Upper lobe of right lung (tissue), 1 donor: ENCODE results near the gene CCAR1. TPM values are rescaled to one million over a fixed set of nuclear protein-coding genes. Genes with fewer than 3 reads are reported as not detected.
"Not testable (repeated sequence)": the region's sequence is repeated elsewhere in the genome, so short reads cannot be mapped to it uniquely, and the experiment has no call there.

ENCODE experiments used
- ATAC-seq: fragments of 200-7000 bp; cut with Tn5 transposase; one replicate; pipeline ENCODE4 v1.9.1; 2020; ENCODE audit warnings: mild to moderate bottlenecking, moderate library complexity
- DNase-seq: peaks from one replicate; pipeline ENCODE4 v3.0.0-alpha.2; 2020
- H3K27ac ChIP-seq: fragments of 200-600 bp; one replicate; pipeline ENCODE4 v1.8.0; 2022
- H3K27me3 ChIP-seq: fragments of 200-600 bp; one replicate; pipeline ENCODE4 v1.8.0; 2022; ENCODE audit warnings: mild to moderate bottlenecking
- H3K36me3 ChIP-seq: fragments of 200-600 bp; one replicate; pipeline ENCODE4 v1.8.0; 2022
- H3K4me1 ChIP-seq: fragments of 200-600 bp; one replicate; pipeline ENCODE4 v1.8.0; 2022
- H3K4me3 ChIP-seq: fragments of 200-600 bp; one replicate; pipeline ENCODE4 v1.8.0; 2022; ENCODE audit warnings: mild to moderate bottlenecking
- H3K9me3 ChIP-seq: fragments of 200-600 bp; one replicate; pipeline ENCODE4 v1.8.0; 2022
- intact Hi-C: fragments of 100-400 bp; cut with DNase I; formaldehyde crosslinking; loops from one replicate; pipeline ENCODE4 v1.11.0; 2022
- microRNA-seq: library from miRNA; unstranded; fragments of <30 nt; microRNA quantifications from one replicate; pipeline ENCODE4 v1.2.0, GENCODE V29; 2020; ENCODE audit warnings: borderline microRNAs expressed
- total RNA-seq: library from RNA; stranded (reverse); fragmentation: NEBNext Ultra II Directional; extraction: Animal tissue kit (Norgen Biotek cat#: 25700); gene quantifications from one replicate; pipeline ENCODE4 v1.2.1, GENCODE V29; 2021
- TF ChIP-seq, protein P1 (sequence below): fragments of 200-600 bp; IDR thresholded peaks from one replicate; pipeline ENCODE4 v1.8.0; 2022; ENCODE audit warnings: antibody characterized with exemption
- donor health status: DM: no; HTN: yes; CAD: no; lungs with severe emphysema.

The CCAR1 gene
- total RNA-seq, 1 donor from 2014 or later: 45.8 TPM

DNA sequence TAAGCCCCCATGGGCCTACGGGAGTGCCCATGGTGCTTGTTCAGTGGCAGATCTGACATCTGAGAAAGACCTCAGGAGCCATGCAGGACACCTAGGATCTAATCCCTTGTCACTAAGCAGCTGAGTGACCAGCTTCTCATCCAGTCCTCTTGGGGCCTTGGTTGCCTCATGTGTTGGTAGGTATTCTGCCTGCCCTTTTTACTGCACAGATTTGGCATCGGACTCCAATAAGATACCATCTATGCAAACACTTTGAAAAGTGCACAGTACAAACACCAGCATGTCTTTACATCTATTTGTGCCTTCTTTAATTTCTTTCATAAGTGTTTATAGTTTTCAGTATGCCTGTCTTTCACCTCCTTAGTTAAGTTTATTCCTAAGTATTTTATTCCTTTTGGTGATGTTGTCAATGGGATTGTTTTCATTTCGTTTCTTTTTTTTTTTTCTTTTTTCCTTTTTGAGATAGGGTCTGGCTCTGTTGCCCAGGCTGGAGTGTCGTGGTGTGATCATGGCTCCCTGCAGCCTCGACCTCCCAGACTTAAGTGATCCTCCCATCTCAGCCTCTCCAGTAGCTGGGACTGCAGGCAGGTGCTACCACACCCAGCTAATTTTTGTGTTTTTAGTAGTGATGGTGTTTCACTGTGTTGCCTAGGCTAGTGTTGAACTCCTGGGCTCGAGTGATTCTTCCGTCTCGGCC lies 116.7 kb downstream of the CCAR1 start:
- H3K27me3 ChIP-seq: no peaks in the 10 kb centered on the region
- intact Hi-C loops: no loop called here
- ATAC-seq (no peak), DNase-seq (no peak)
- no peaks in the 10 kb centered on the region for H3K36me3 ChIP-seq
- no peak overlapping the region for H3K27ac ChIP-seq
- TF ChIP-seq, protein P1, sequence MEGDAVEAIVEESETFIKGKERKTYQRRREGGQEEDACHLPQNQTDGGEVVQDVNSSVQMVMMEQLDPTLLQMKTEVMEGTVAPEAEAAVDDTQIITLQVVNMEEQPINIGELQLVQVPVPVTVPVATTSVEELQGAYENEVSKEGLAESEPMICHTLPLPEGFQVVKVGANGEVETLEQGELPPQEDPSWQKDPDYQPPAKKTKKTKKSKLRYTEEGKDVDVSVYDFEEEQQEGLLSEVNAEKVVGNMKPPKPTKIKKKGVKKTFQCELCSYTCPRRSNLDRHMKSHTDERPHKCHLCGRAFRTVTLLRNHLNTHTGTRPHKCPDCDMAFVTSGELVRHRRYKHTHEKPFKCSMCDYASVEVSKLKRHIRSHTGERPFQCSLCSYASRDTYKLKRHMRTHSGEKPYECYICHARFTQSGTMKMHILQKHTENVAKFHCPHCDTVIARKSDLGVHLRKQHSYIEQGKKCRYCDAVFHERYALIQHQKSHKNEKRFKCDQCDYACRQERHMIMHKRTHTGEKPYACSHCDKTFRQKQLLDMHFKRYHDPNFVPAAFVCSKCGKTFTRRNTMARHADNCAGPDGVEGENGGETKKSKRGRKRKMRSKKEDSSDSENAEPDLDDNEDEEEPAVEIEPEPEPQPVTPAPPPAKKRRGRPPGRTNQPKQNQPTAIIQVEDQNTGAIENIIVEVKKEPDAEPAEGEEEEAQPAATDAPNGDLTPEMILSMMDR: no peak
- no peaks in the 10 kb centered on the region for H3K4me1 ChIP-seq
- H3K9me3 ChIP-seq: no peaks in the 10 kb centered on the region
- H3K4me3 ChIP-seq: no peak overlapping the region

DNA sequence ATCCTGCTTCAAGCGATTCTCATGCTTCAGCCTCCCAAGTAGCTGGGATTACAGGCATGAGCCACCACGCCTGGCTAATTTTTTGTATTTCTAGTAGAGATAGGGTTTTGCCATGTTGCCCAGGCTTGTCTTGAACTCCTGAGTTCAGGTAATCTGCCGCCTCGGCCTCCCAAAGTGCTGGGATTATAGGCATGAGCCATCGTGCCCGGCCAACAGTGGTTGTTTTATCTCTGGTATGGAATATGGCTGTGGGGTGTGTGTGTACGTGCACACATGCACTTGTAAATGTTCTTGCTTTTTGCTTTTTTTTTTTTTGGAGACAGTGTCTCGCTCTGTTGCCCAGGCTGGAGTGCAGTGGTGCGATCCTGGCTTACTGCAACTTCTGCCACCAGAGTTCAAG lies 119.6 kb downstream of the CCAR1 start:
- H3K9me3 ChIP-seq, ATAC-seq, H3K4me1 ChIP-seq, intact Hi-C loops, DNase-seq, H3K27ac ChIP-seq, H3K36me3 ChIP-seq, H3K27me3 ChIP-seq, H3K4me3 ChIP-seq: not testable (repeated sequence)

Small RNA genes lying within 50 kb of the gene (microRNA-seq; reads per million reads assigned to microRNA genes)
- gene MIR1254-1: not detected

Other genes with a start within 250 kb of the CCAR1 start
- gene DNA2, start 249.3 kb upstream of the CCAR1 start, total RNA-seq: 5.2 TPM
- gene SLC25A16, start 193.7 kb upstream of the CCAR1 start, total RNA-seq: 36.2 TPM
- 2.1 TPM for gene TET1, start 160.9 kb upstream of the CCAR1 start, total RNA-seq
- gene STOX1, start 106.3 kb downstream of the CCAR1 start, total RNA-seq: 0.46 TPM
- gene DDX50, start 180.1 kb downstream of the CCAR1 start, total RNA-seq: 26.1 TPM
- 56.0 TPM for gene DDX21, start 234.9 kb downstream of the CCAR1 start, total RNA-seq